Upper lobe of left lung (tissue), 6 donors: ENCODE results near the gene SECTM1. TPM values are rescaled to one million over a fixed set of nuclear protein-coding genes. Genes with fewer than 3 reads are reported as not detected.

Source experiments
- ATAC-seq, 2 donors: fragments of 200-7000 bp; cut with Tn5 transposase; one replicate each; pipeline ENCODE4 v1.9.1; 2022; ENCODE audit warnings: mild to moderate bottlenecking in 2 of 2, moderate library complexity in 2 of 2; ENCODE audit not compliant: low FRiP score in 2 of 2
- DNase-seq, 2 donors: peaks; one replicate each; pipeline ENCODE4 v3.0.0-alpha.2; 2019 to 2020
- H3K27ac ChIP-seq, 4 donors: fragments of 200-600 bp; sonication (generic); one replicate each; pipeline ENCODE4 v1.5.1; 2016 to 2019
- H3K27me3 ChIP-seq, 4 donors: fragments of 200-600 bp; sonication (generic); one replicate each; pipeline ENCODE4 v1.5.1; 2017 to 2019
- H3K36me3 ChIP-seq, 4 donors: fragments of 200-600 bp; sonication (generic); one replicate each; pipeline ENCODE4 v1.5.1; 2016 to 2019
- H3K4me1 ChIP-seq, 4 donors: fragments of 200-600 bp; sonication (generic); one replicate each; pipeline ENCODE4 v1.5.1; 2018 to 2019
- H3K4me3 ChIP-seq, 4 donors: fragments of 200-600 bp; sonication (generic); one replicate each; pipeline ENCODE4 v1.5.1; 2017 to 2019; ENCODE audit warnings: mild to moderate bottlenecking in 2 of 4, moderate library complexity in 1 of 4
- H3K9me3 ChIP-seq, 4 donors: fragments of 200-600 bp; sonication (generic); one replicate each; pipeline ENCODE4 v1.5.1; 2018 to 2019
- CTCF ChIP-seq, 6 experiments: fragments of 450-650 bp in 4 of 6; fragments of 200-600 bp in 2 of 6; sonication (generic) in 2 of 6; IDR thresholded peaks; one replicate each; pipeline ENCODE4 v1.5.1; 2016 to 2019; ENCODE audit warnings: antibody characterized with exemption in 6 of 6
- EP300 ChIP-seq, 4 donors: sonication (generic); formaldehyde crosslinking; IDR thresholded peaks; one replicate each; pipeline ENCODE4 v1.5.1; 2017; ENCODE audit warnings: antibody characterized with exemption in 4 of 4, control low read depth in 2 of 4
- POLR2A ChIP-seq, 4 donors: fragments of 450-650 bp; IDR thresholded peaks; one replicate each; pipeline ENCODE4 v1.5.1; 2016 to 2017; ENCODE audit warnings: antibody characterized with exemption in 4 of 4, mild to moderate bottlenecking in 2 of 4
- POLR2AphosphoS5 ChIP-seq, 2 donors: sonication (generic); formaldehyde crosslinking; IDR thresholded peaks; one replicate each; pipeline ENCODE4 v1.5.1; 2017; ENCODE audit warnings: antibody characterized with exemption in 2 of 2
- WGBS, 2 donors: methylation state at CpG; one replicate each; pipeline ENCODE4 v1.1.5; 2017 to 2018; 5-methylcytosine and 5-hydroxymethylcytosine counted together
- total RNA-seq, 6 donors: library from RNA; depleted of rRNA in 4 of 6; stranded (reverse); fragments of >200 nt in 4 of 6; gene quantifications; one replicate each; pipeline versions ENCODE4 v1.1.0 to v1.2.1, GENCODE V29; 2016 to 2021
- donor health status: DM: no; HTN: no; CAD: no; lungs with moderate emphysema.
- donor health status: DM: no; HTN: yes; CAD: no; lungs with severe emphysema.

Gene SECTM1
- total RNA-seq, 6 donors from 2014 or later, result 17.8 to 50.4 (median 36.2) TPM

- peak in 1 of 2 donors; percentile 72 for DNase-seq
- H3K27ac ChIP-seq, result peak overlapping the region in 2 of 4 donors; percentile 24 to 62
- H3K4me3 ChIP-seq, result peak overlapping the region in 3 of 4 donors; percentile 11 to 31 (median 21)
- TF ChIP-seq EP300 (IDR thresholded peaks at IDR 0.05) (no peak), POLR2A (IDR thresholded peaks at IDR 0.05) (no peak), CTCF (IDR thresholded peaks at IDR 0.05) (no peak), POLR2AphosphoS5 (IDR thresholded peaks at IDR 0.05) (no peak)
- H3K4me1 ChIP-seq, result peaks cover 6 to 16% (median 10%) of the 10 kb centered on the region in 4 donors
- WGBS, 2 donors, result 7 to 12% methylated on average over 18 to 36 of the region's 36 CpGs
- no peaks in the 10 kb centered on the region for H3K9me3 ChIP-seq
- H3K36me3 ChIP-seq, result no peaks in the 10 kb centered on the region
- peak; percentile 24 to 54 for ATAC-seq
- H3K27me3 ChIP-seq, result peaks cover 0 to 26% (median 9%) of the 10 kb centered on the region in 4 donors
Observed at GRCh38 chr17:82315703-82316358, 17.7 kb downstream of the SECTM1 start.

DNA sequence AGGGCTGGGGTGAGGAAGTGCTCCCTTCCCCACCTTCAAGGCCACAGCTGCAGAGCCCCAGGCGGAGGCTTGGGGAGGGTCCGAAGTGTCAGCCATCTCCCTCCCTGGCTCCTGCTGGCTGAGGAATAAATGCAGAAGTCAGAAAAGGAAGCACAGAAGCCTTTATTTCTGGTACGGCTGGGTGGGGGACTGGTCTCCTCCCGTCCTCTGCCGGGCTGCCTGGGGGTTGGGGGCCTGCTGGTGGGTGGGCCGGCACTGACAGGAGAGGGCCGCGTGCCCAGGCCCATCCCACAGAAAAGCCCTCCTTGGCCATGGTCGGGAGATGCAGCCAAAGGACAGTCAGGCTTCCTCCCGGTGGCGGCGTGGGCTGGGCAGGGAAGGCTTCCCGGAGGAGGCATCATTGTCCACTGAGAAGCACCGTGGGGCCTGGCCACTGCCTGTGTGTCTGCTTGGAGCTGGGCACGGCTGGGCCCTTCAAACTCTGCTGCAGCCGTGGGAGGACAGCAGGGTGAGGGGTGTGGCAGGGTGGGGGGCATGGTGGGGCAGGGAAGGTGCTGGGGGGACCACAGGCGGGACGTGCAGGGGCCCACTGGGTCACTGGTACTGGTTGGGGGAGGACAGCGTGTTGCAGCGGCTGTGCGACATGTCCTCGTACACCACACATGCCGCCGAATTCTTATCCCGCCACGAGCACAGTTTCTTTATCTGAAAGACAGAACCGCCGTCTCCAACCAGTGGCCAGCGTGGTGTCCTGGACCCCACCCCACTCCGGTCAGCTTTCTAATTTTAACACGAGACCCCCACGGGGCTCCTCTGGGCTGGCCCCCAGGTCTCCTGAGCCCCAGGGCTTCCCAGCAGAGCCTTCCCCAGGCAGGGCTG lies 18.6 kb downstream of the SECTM1 start:
- no peaks in the 10 kb centered on the region for H3K9me3 ChIP-seq
- H3K27ac ChIP-seq, result peak overlapping the region in 1 of 4 donors; percentile 62
- H3K36me3 ChIP-seq, result no peaks in the 10 kb centered on the region
- peaks cover 0 to 26% (median 9%) of the 10 kb centered on the region in 4 donors for H3K27me3 ChIP-seq
- ATAC-seq, result peak in 1 of 2 donors; percentile 18
- WGBS, 2 donors, result 31 to 52% methylated on average over 5 to 31 of the region's 32 CpGs
- peak in 1 of 2 donors; percentile 65 for DNase-seq
- H3K4me3 ChIP-seq, result peak overlapping the region in 1 of 4 donors; percentile 11
- peaks cover 6 to 16% (median 10%) of the 10 kb centered on the region in 4 donors for H3K4me1 ChIP-seq
- TF ChIP-seq POLR2AphosphoS5 (IDR thresholded peaks at IDR 0.05) (no peak), CTCF (IDR thresholded peaks at IDR 0.05) (no peak), EP300 (IDR thresholded peaks at IDR 0.05) (no peak), POLR2A (IDR thresholded peaks at IDR 0.05) (no peak)

GRCh38 chr17:82314012-82314726 lies 19.4 kb downstream of the SECTM1 start:
- no peak for DNase-seq
- TF ChIP-seq EP300 (IDR thresholded peaks at IDR 0.05) (no peak), POLR2AphosphoS5 (IDR thresholded peaks at IDR 0.05) (no peak), POLR2A (IDR thresholded peaks at IDR 0.05) (no peak), CTCF (IDR thresholded peaks at IDR 0.05) (no peak)
- H3K4me1 ChIP-seq, result peaks cover 6 to 16% (median 10%) of the 10 kb centered on the region in 4 donors

GRCh38 chr17:82313195-82314011 lies 20.2 kb downstream of the SECTM1 start:
- Histone ChIP-seq H3K36me3 (no peaks in the 10 kb centered on the region), H3K27ac (no peak overlapping the region), H3K4me3 (no peak overlapping the region), H3K9me3 (no peaks in the 10 kb centered on the region), H3K27me3 (peaks cover 0 to 26% (median 9%) of the 10 kb centered on the region in 4 donors), H3K4me1 (peaks cover 6 to 16% (median 10%) of the 10 kb centered on the region in 4 donors)
- TF ChIP-seq POLR2A (IDR thresholded peaks at IDR 0.05) (no peak), EP300 (IDR thresholded peaks at IDR 0.05) (no peak), CTCF (IDR thresholded peaks at IDR 0.05) (no peak), POLR2AphosphoS5 (IDR thresholded peaks at IDR 0.05) (no peak)
- ATAC-seq (no peak), DNase-seq (no peak)
- 79 to 88% methylated on average over 24 to 28 of the region's 28 CpGs for WGBS, 2 donors

More at GRCh38 chr17:82314012-82314726, 19.4 kb downstream of the SECTM1 start:
- ATAC-seq, result no peak
- no peak overlapping the region for H3K4me3 ChIP-seq
- peaks cover 0 to 26% (median 9%) of the 10 kb centered on the region in 4 donors for H3K27me3 ChIP-seq
- no peaks in the 10 kb centered on the region for H3K9me3 ChIP-seq
- H3K27ac ChIP-seq, result no peak overlapping the region
- no peaks in the 10 kb centered on the region for H3K36me3 ChIP-seq
- 74 to 90% methylated on average over 10 to 24 of the region's 27 CpGs for WGBS, 2 donors
